K562 (cell line): ENCODE measurements around the gene TP53RK. TPM values are rescaled to one million over a fixed set of nuclear protein-coding genes. Genes with fewer than 3 reads are reported as not detected.

ENCODE experiments used
- CSDE1 ChIP-seq, 2 experiments: fragments of 450-650 bp; IDR thresholded peaks; 2 replicates each; pipeline ENCODE4 v1.6.1; 2016; ENCODE audit warnings: mild to moderate bottlenecking in 1 of 2
- ELK3 ChIP-seq: fragments of 450-650 bp; formaldehyde crosslinking; IDR thresholded peaks from 2 replicates; pipeline ENCODE4 v1.4.0; 2020; ENCODE audit warnings: mild to moderate bottlenecking
- GABPA ChIP-seq: fragments of 200-800 bp; sonication (Bioruptor generic); conservative IDR thresholded peaks from 2 replicates; pipeline ENCODE4 v1.6.1; 2016; ENCODE audit warnings: low read depth, missing genetic modification characterization, missing compliant biosample characterization
- GTF2F1 ChIP-seq: IDR thresholded peaks from 2 replicates; pipeline ENCODE4 v1.6.1; 2011; ENCODE audit warnings: low read depth, low read length, improper control_type of control experiment
- HDAC1 ChIP-seq, 2 experiments: fragments of 450-650 bp; IDR thresholded peaks; 2 replicates each; pipeline ENCODE4 v1.6.1; 2016 to 2017; ENCODE audit warnings: inconsistent platforms in 1 of 2, mild to moderate bottlenecking in 1 of 2, moderate library complexity in 1 of 2
- HNRNPK ChIP-seq: fragments of 200-400 bp; formaldehyde crosslinking; IDR thresholded peaks from one replicate; pipeline ENCODE4 v1.6.1; 2018; ENCODE audit warnings: mild to moderate bottlenecking, low read depth, low read length; ENCODE audit not compliant: poor library complexity, severe bottlenecking
- HOMEZ ChIP-seq: fragments of 250-450 bp; sonication (Bioruptor Pico); IDR thresholded peaks from 2 replicates; pipeline ENCODE4 v1.4.0; 2020; ENCODE audit warnings: mild to moderate bottlenecking, moderate library complexity
- MNT ChIP-seq, 2 experiments: fragments of 450-650 bp; conservative IDR thresholded peaks; 2 replicates each; pipeline ENCODE4 v1.6.1; 2017; ENCODE audit warnings: mild to moderate bottlenecking in 2 of 2, moderate library complexity in 2 of 2
- SRSF1 ChIP-seq: fragments of 200-400 bp; formaldehyde crosslinking; IDR thresholded peaks from 2 replicates; pipeline ENCODE4 v1.6.1; 2017; ENCODE audit warnings: mild to moderate bottlenecking, low read depth, low read length, moderate library complexity
- TAF9B ChIP-seq: fragments of 450-650 bp; IDR thresholded peaks from 2 replicates; pipeline ENCODE4 v1.6.1; 2018; ENCODE audit warnings: mild to moderate bottlenecking; ENCODE audit not compliant: partially characterized antibody
- TRIM28 ChIP-seq: fragments of 450-650 bp; IDR thresholded peaks from 2 replicates; pipeline ENCODE4 v1.6.1; 2017
- ZFP36 ChIP-seq: fragments of 150-350 bp; IDR thresholded peaks from 2 replicates; pipeline ENCODE4 v1.6.1; 2018; ENCODE audit warnings: low read length, low read depth; ENCODE audit not compliant: partially characterized antibody
- ZMIZ1 ChIP-seq, 2 experiments: fragments of 150-350 bp in 1 of 2; IDR thresholded peaks; 2 replicates each; pipeline ENCODE4 v1.6.1; 2012 to 2016; ENCODE audit warnings: low read depth in 2 of 2, low read length in 2 of 2, mild to moderate bottlenecking in 1 of 2, moderate library complexity in 1 of 2
- ZNF395 ChIP-seq: fragments of 200-800 bp; sonication (Bioruptor generic); IDR thresholded peaks from 2 replicates; pipeline ENCODE4 v1.6.1; 2017; ENCODE audit warnings: missing genetic modification characterization, missing compliant biosample characterization
- polyA plus RNA-seq, 8 experiments: library from polyadenylated mRNA; depleted of rRNA in 4 of 8; stranded (reverse) in 5 of 8; unstranded in 3 of 8; fragments of >200 nt; fragmentation: Nextera tagmentation in 2 of 8; fragmentation: Illumina TruSeq in 1 of 8; extraction: Ambion mirVana in 2 of 8; extraction: Trizol in 1 of 8; gene quantifications; 2 replicates each; pipeline versions ENCODE4 v1.2.1 to v1.2.3, GENCODE V29; 2011 to 2014; ENCODE audit warnings: inconsistent platforms in 1 of 8, missing spikeins in 1 of 8
- total RNA-seq, 7 experiments: library from RNA; depleted of rRNA in 6 of 7; stranded (reverse); fragments of >200 nt in 6 of 7; fragmentation: Illumina TruSeq in 2 of 7; extraction: Trizol in 2 of 7; gene quantifications; 2 replicates each; pipeline versions ENCODE4 v1.2.1 to v1.2.3, GENCODE V29; 2011 to 2021; ENCODE audit warnings: low replicate concordance in 1 of 7

The TP53RK gene
- total and polyA plus RNA-seq, 9 of the 15 experiments (the other 6 are each of a cell fraction or from before 2014, with no cell fraction given) = 2.9 to 43.5 (median 17.2) TPM

GRCh38 chr20:46683939-46684750 is 5.1 kb downstream of the TP53RK start (continued):
- peak; percentile 97 to 98 for TF ChIP-seq MNT (conservative IDR thresholded peaks at IDR 0.05)
- no peak for TF ChIP-seq HNRNPK
- TF ChIP-seq HDAC1 (IDR thresholded peaks at IDR 0.05) = peak in 1 of 2 experiments; percentile 95; a peak in 2 of 4 replicates
- peak; percentile 49 for TF ChIP-seq TRIM28
- no peak for TF ChIP-seq ZMIZ1 (IDR thresholded peaks at IDR 0.05; ENCODE audit: low read depth in 2 of 2, low read length in 2 of 2)
- TF ChIP-seq GTF2F1 = no peak
- peak; percentile 86 for TF ChIP-seq ZNF395
- no peak for TF ChIP-seq HOMEZ (CRISPR knock-in tag)
- TF ChIP-seq ZFP36 = no peak
- no peak for TF ChIP-seq SRSF1
- peak; percentile 73 for TF ChIP-seq GABPA
- TF ChIP-seq CSDE1 (IDR thresholded peaks at IDR 0.05) = no peak
- peak; percentile 56 for TF ChIP-seq TAF9B
- TF ChIP-seq ELK3 (CRISPR knock-in tag) = no peak
